Heart left ventricle (tissue), 13 donors: Measurements from ENCODE around the gene F13A1.

Experiments
- POLR2A ChIP-seq, 2 donors: fragments of 450-650 bp; IDR thresholded peaks; one replicate each; pipeline ENCODE4 v1.6.1; 2017; ENCODE audit warnings: antibody characterized with exemption in 2 of 2, mild to moderate bottlenecking in 2 of 2, moderate library complexity in 2 of 2
- TF ChIP-seq, protein P1 (sequence below), 12 donors: fragments of 200-600 bp; sonication (generic) in 4 of 12; IDR thresholded peaks; one replicate each; pipeline versions ENCODE4 v1.5.0 to v1.8.0; 2018 to 2022; ENCODE audit warnings: antibody characterized with exemption in 12 of 12, mild to moderate bottlenecking in 5 of 12
- donor health status: ischemic (EF 13 %, LVEDD 7.1; RV severe dilation, severe dysfunction).
- donor health status: DM: no; HTN: yes; CAD: no.
- donor health status: DM: no; HTN: no; CAD: no.
- donor health status: ischemic (EF 25% LVEDD 6.9; RV normal size, moderate dysfunction).
- donor health status: ischemic (EF 25% LVEDD 5.7; RV mildly dilated, moderate dysfunction).
- donor health status: ischemic (EF 35%, LVEDD 5.7; RV mildly dilated, moderate dysfunction).
- donor health status: nonischemic (EF 11% LVEDD 7.7; RV severe dilation, severe dysfunction).
- donor health status: DM: yes; HTN: yes; CAD: no.
- donor health status: PGD.
- donor health status: ischemic (EF 29% LVEDD 5.4; RV normal size, mild dysfunction).
- donor health status: nonischemic (EF 23%, LVEDD 6.1; RV moderate dilation, normal function).

DNA sequence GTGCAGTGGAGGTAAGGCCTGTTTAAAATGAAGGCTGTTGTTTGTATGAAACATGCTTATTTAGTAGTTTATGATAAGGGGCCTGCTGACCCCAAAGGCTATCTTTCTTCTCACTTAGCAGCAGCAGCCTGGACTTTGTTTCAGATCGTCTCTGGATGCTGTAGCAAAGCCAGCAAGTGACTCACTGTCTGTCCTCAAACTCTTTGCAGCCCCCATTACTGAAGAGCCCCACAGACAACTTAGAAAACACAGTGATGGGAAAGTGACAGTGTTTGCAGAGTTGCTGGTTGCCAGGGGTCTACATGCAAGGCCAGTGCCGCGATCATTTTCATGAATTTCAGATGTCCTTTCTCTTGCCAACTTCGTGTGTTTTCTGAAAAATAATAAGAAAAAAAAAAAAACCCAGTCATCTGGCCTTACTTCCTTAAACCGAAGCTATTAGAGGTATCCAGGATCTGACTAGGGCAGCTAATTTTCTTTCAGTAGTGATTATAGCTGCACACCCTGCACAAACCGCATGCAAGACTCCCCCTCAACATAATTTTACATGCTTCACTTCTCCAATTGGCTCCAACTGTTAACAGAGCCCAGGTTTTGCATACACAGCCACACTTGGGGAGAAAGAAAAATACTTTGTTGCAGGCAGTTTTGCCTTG is 11.6 kb upstream of the F13A1 start:
- TF ChIP-seq, protein P1, sequence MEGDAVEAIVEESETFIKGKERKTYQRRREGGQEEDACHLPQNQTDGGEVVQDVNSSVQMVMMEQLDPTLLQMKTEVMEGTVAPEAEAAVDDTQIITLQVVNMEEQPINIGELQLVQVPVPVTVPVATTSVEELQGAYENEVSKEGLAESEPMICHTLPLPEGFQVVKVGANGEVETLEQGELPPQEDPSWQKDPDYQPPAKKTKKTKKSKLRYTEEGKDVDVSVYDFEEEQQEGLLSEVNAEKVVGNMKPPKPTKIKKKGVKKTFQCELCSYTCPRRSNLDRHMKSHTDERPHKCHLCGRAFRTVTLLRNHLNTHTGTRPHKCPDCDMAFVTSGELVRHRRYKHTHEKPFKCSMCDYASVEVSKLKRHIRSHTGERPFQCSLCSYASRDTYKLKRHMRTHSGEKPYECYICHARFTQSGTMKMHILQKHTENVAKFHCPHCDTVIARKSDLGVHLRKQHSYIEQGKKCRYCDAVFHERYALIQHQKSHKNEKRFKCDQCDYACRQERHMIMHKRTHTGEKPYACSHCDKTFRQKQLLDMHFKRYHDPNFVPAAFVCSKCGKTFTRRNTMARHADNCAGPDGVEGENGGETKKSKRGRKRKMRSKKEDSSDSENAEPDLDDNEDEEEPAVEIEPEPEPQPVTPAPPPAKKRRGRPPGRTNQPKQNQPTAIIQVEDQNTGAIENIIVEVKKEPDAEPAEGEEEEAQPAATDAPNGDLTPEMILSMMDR (IDR thresholded peaks at IDR 0.05), result no peak
- TF ChIP-seq POLR2A (IDR thresholded peaks at IDR 0.05), result no peak
